ENCODE measurements around the gene TNIK. TPM values are rescaled to one million over a fixed set of nuclear protein-coding genes. Genes with fewer than 3 reads are reported as not detected.

Gene TNIK
- total RNA-seq, 1 donor from 2014 or later, result 2.5 TPM

DNA sequence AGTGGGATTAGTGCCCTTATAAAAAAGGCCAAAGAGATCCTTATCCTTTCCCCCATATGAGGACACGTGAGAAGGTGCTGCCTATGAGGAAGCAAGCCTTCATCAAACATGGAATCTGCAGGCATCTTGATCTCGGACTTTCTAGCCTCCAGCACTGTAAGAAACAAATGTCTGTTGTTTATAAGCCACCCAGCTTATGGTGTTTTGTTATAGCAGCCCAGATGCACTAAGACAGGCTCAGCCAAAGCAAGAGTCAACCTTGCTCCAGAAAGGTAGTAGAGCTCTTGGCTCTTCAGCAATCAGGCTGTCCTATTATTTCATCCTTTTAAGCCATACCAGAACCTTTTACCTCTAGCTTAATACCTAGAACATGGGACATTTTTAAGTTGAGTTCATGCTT, 12.3 kb upstream of the TNIK start:
- no peaks in the 10 kb centered on the region for H3K36me3 Mint-ChIP-seq (ENCODE audit: low read depth)
- intact Hi-C loops (cut with micrococcal nuclease), result no loop called here
- H3K4me3 Mint-ChIP-seq, result no peak overlapping the region
- ChIA-PET CTCF (no interaction called here), POLR2A (no interaction called here)
- no peak overlapping the region for H3K27ac Mint-ChIP-seq
- H3K4me1 Mint-ChIP-seq, result no peaks in the 10 kb centered on the region
- no peak for TF ChIP-seq CTCF (IDR thresholded peaks at IDR 0.05)
- ATAC-seq (ENCODE audit: low read depth), result no peak
- no peaks in the 10 kb centered on the region for H3K9me3 Mint-ChIP-seq
- DNase-seq, result no peak
- H3K27me3 Mint-ChIP-seq, result peaks cover 14% of the 10 kb centered on the region

- Mint-ChIP-seq H3K9me3 (no peaks in the 10 kb centered on the region), H3K27me3 (peaks cover 23% of the 10 kb centered on the region), H3K4me1 (no peaks in the 10 kb centered on the region), H3K27ac (no peak overlapping the region), H3K4me3 (no peak overlapping the region), H3K36me3 (ENCODE audit: low read depth) (no peaks in the 10 kb centered on the region)
- POLR2A ChIA-PET, result no interaction called here
- ATAC-seq (ENCODE audit: low read depth) (no peak), DNase-seq (no peak)
- intact Hi-C loops (cut with micrococcal nuclease), result no loop called here
- CTCF ChIA-PET, result no interaction called here
- no peak for TF ChIP-seq CTCF (IDR thresholded peaks at IDR 0.05)
Observed at GRCh38 chr3:171470714-171471227, 10.6 kb upstream of the TNIK start.

- POLR2A ChIA-PET, result no interaction called here
- H3K9me3 Mint-ChIP-seq, result no peaks in the 10 kb centered on the region
- intact Hi-C loops (cut with micrococcal nuclease), result loop anchor here (10.0 kb wide), 4 partner anchors 215 to 1805 kb away; partner anchors contain the start of genes EIF5A2, FNDC3B and MECOM
- no peak overlapping the region for H3K4me3 Mint-ChIP-seq
- H3K36me3 Mint-ChIP-seq (ENCODE audit: low read depth), result no peaks in the 10 kb centered on the region
- CTCF ChIA-PET, result no interaction called here
- no peak for TF ChIP-seq CTCF (IDR thresholded peaks at IDR 0.05)
- H3K4me1 Mint-ChIP-seq, result no peaks in the 10 kb centered on the region
- H3K27ac Mint-ChIP-seq, result no peak overlapping the region
- peaks cover 22% of the 10 kb centered on the region for H3K27me3 Mint-ChIP-seq
- DNase-seq (no peak), ATAC-seq (ENCODE audit: low read depth) (no peak)
Observed at GRCh38 chr3:171469376-171469775, 9.2 kb upstream of the TNIK start.

DNA sequence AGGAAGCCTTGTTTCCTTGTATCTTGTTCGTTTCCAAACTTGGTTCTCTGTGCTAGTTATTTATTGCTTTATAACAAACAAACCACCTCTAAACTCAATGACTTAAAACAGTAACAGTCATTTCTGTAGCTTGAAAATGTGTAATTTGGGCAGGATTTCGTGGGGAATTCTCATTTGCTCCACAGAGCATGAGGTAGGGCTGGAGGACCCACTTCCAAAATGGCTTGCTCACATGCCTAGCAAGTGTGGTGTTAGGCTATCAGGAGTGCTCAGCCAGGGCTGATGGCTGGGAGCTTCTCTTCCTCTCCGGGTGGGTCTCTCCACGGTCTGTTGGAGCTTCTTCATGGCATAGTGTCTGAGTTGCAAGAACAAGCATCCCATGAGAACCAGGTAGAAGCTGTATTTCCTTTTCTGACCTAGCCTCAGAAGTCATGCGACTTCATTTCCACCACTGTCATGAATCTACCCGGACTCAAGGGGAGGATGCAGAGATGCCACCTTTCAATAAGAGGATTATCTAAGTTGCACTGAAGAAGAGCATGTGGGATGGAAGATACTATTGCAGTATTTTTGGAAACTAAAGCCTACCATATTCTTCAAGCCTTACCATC, 8.2 kb upstream of the TNIK start:
- Mint-ChIP-seq H3K9me3 (no peaks in the 10 kb centered on the region), H3K27me3 (peaks cover 25% of the 10 kb centered on the region), H3K36me3 (ENCODE audit: low read depth) (no peaks in the 10 kb centered on the region), H3K4me3 (no peak overlapping the region), H3K4me1 (no peaks in the 10 kb centered on the region), H3K27ac (no peak overlapping the region)
- intact Hi-C loops (cut with micrococcal nuclease), result loop anchor here (10.0 kb wide), 4 partner anchors 214 to 1804 kb away; partner anchors contain the start of genes EIF5A2, FNDC3B and MECOM
- ATAC-seq (ENCODE audit: low read depth) (no peak), DNase-seq (no peak)
- CTCF ChIA-PET, result no interaction called here
- POLR2A ChIA-PET, result no interaction called here
- TF ChIP-seq CTCF (IDR thresholded peaks at IDR 0.05), result no peak

- H3K27ac Mint-ChIP-seq, result no peak overlapping the region
- intact Hi-C loops (cut with micrococcal nuclease), result loop anchor here (10.0 kb wide), 4 partner anchors 211 to 1801 kb away; partner anchors contain the start of genes EIF5A2, FNDC3B and MECOM
- H3K36me3 Mint-ChIP-seq (ENCODE audit: low read depth), result no peaks in the 10 kb centered on the region
- no peak overlapping the region for H3K4me3 Mint-ChIP-seq
- DNase-seq (no peak), ATAC-seq (ENCODE audit: low read depth) (no peak)
- H3K9me3 Mint-ChIP-seq, result no peaks in the 10 kb centered on the region
- H3K4me1 Mint-ChIP-seq, result peaks cover 13% of the 10 kb centered on the region
- ChIA-PET CTCF (no interaction called here), POLR2A (no interaction called here)
- no peak for TF ChIP-seq CTCF (IDR thresholded peaks at IDR 0.05)
- H3K27me3 Mint-ChIP-seq, result peaks cover 27% of the 10 kb centered on the region
Observed at GRCh38 chr3:171465763-171466162, 5.6 kb upstream of the TNIK start.
